NB4 (cell line): ENCODE measurements around the gene JMJD1C.

Experiments used
- DNase-seq: peaks from one replicate; pipeline ENCODE4 v3.0.0; 2010; ENCODE audit warnings: low read depth
- H3K4me3 ChIP-seq: one replicate; pipeline ENCODE4 v1.5.1; 2011; ENCODE audit warnings: mild to moderate bottlenecking, low read depth, low read length, moderate library complexity
- MAX ChIP-seq: IDR thresholded peaks from 2 replicates; pipeline ENCODE4 v1.6.1; 2011; ENCODE audit warnings: low read depth, low read length
- MYC ChIP-seq: IDR thresholded peaks from 2 replicates; pipeline ENCODE4 v1.6.1; 2011; ENCODE audit warnings: low read depth, low read length
- POLR2A ChIP-seq: IDR thresholded peaks from 2 replicates; pipeline ENCODE4 v1.6.1; 2011; ENCODE audit warnings: mild to moderate bottlenecking; ENCODE audit not compliant: insufficient read length; ENCODE audit errors: extremely low read depth
- TF ChIP-seq, protein P1 (sequence below): IDR thresholded peaks from one replicate; pipeline ENCODE4 v1.5.1; 2012; ENCODE audit warnings: low read depth, low read length

JMJD1C gene

GRCh38 chr10:63142136-63142535 is 323.6 kb downstream of the JMJD1C start:
- H3K4me3 ChIP-seq: no peak overlapping the region
- TF ChIP-seq MYC: no peak
- no peak for TF ChIP-seq POLR2A
- TF ChIP-seq, protein P1, sequence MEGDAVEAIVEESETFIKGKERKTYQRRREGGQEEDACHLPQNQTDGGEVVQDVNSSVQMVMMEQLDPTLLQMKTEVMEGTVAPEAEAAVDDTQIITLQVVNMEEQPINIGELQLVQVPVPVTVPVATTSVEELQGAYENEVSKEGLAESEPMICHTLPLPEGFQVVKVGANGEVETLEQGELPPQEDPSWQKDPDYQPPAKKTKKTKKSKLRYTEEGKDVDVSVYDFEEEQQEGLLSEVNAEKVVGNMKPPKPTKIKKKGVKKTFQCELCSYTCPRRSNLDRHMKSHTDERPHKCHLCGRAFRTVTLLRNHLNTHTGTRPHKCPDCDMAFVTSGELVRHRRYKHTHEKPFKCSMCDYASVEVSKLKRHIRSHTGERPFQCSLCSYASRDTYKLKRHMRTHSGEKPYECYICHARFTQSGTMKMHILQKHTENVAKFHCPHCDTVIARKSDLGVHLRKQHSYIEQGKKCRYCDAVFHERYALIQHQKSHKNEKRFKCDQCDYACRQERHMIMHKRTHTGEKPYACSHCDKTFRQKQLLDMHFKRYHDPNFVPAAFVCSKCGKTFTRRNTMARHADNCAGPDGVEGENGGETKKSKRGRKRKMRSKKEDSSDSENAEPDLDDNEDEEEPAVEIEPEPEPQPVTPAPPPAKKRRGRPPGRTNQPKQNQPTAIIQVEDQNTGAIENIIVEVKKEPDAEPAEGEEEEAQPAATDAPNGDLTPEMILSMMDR: no peak
- no peak for DNase-seq

DNA sequence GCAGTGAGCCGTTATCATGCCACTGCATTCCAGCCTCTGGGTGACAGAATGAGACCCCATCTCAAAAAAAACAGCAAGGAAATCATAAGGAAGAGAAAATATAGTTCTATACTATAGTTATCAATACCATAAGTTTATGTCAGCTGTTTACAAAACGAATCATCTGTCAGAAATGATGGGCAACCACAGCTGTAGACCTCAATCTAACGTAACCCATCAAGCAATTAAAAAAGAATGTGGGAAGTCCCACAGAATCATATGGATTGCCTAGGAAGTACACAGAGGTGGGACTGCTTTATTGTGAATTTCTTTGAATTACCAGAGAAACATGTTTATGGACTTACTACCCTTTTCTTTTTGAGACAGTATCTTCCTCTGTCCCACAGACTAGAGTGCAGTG is 325.7 kb downstream of the JMJD1C start:
- TF ChIP-seq MYC (no peak), POLR2A (no peak), MAX (no peak)
- TF ChIP-seq, protein P1: no peak
- no peak overlapping the region for H3K4me3 ChIP-seq
- DNase-seq: no peak

GRCh38 chr10:63137306-63137705 is 328.5 kb downstream of the JMJD1C start:
- no peak overlapping the region for H3K4me3 ChIP-seq
- TF ChIP-seq MYC (no peak), MAX (no peak)
- DNase-seq: peak; percentile 34

DNA sequence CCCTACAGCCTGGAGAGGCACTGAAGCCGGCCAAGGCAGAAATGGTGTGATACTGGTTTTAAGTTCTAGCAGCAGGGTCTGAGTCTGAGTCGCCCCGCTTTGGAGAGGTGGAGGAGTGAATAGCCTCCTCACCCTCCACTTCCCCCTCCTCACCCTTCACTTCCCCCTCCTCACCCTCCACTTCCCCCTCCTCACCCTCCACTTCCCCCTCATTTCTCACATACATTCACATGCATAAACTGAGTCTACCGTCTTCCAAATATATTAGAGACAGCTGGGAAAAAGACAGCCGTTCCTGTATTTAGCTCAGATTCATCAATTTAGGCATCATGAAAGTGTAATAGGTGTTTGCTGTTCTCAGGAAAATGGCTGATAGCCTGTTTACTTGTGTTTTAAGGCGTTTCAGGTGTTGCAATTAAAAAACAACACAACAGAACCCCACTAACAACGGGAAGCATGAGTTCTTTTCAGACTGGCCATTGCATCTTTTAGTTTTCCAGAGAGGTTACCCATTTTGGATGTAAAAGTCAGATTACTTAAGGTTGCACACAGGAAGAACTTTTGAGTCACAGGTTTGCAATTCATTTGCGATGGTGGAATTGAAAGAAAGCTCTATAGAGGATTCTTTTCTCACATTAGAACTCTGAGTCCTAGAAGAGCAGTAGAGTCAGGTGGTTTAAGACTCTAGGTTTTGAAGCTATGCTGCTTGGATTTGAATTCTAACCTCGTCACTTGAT is 331.8 kb downstream of the JMJD1C start:
- TF ChIP-seq, protein P1: no peak
- TF ChIP-seq MAX (no peak), POLR2A (no peak), MYC (no peak)
- peak overlapping the region; percentile 88 for H3K4me3 ChIP-seq
- DNase-seq: peak; percentile 73

GRCh38 chr10:63133056-63133820 is 332.5 kb downstream of the JMJD1C start, which contains the start of gene NRBF2:
NRBF2 (plus strand) TSS chr10:63133328; CDS start chr10:63133471, 143 bp downstream.
- peak; percentile 99 for DNase-seq
- peak within 1 kb of the TSS; percentile 88 for H3K4me3 ChIP-seq
- TF ChIP-seq MYC: peak; percentile 85; the same call in 1 of the 2 replicates
- peak; percentile 95 for TF ChIP-seq POLR2A
- TF ChIP-seq, protein P1: peak; percentile 18
- peak; percentile 98 for TF ChIP-seq MAX

- peak overlapping the region; percentile 4 for H3K4me3 ChIP-seq
- DNase-seq: no peak
- TF ChIP-seq POLR2A: no peak
- no peak for TF ChIP-seq MAX
- TF ChIP-seq, protein P1: no peak
- TF ChIP-seq MYC: no peak; the same call in 1 of the 2 replicates
These were observed 333.1 kb downstream of the JMJD1C start for GRCh38 chr10:63132651-63133055.
